ENCODE data around the gene NAT9. TPM values are rescaled to one million over a fixed set of nuclear protein-coding genes. Genes with fewer than 3 reads are reported as not detected.

The NAT9 gene
- total and polyA plus RNA-seq, 2 donors (not counting 1 experiment from before 2014, with no cell fraction given) = 66.6 to 73.6 TPM

GRCh38 chr17:74773871-74774286 is 2.3 kb downstream of the NAT9 start:
- no peaks in the 10 kb centered on the region for H3K9me3 Mint-ChIP-seq (ENCODE audit: insufficient read depth)
- H3K4me3 Mint-ChIP-seq = peak overlapping the region; percentile 50
- WGBS (ENCODE audit: insufficient coverage) = 98% methylated on average over 5 of the region's 6 CpGs
- Histone ChIP-seq H3K9ac (ENCODE audit: low read length) (no peak overlapping the region), H4K20me1 (ENCODE audit: control insufficient read depth, insufficient read depth, low read length, poor library complexity, severe bottlenecking) (peaks cover 51% of the 10 kb centered on the region), H3K27me3 (replicated peaks in 1 of 4; ENCODE audit: control extremely low read depth in 1 of 4, control insufficient read depth in 3 of 4, insufficient read depth in 4 of 4, low read length in 3 of 4) (no peaks in the 10 kb centered on the region), H3K4me1 (ENCODE audit: control insufficient read depth in 2 of 2, insufficient read depth in 2 of 2, low read length in 2 of 2) (peaks cover 16 to 21% of the 10 kb centered on the region in 2 donors), H3K36me3 (replicated peaks in 1 of 2; ENCODE audit: control extremely low read depth in 1 of 2, control insufficient read depth in 1 of 2, extremely low read depth in 1 of 2, insufficient read depth in 2 of 2, low read length in 1 of 2) (peaks cover 1 to 46% of the 10 kb centered on the region in 2 experiments), H2AFZ (ENCODE audit: insufficient read depth, low read depth, low read length, poor library complexity, severe bottlenecking) (no peak overlapping the region), H3K4me3 (ENCODE audit: control extremely low read depth in 1 of 5, extremely low read depth in 1 of 5, insufficient read depth in 1 of 5, low read depth in 2 of 5, low read length in 4 of 5) (no peak overlapping the region), H3K79me2 (ENCODE audit: control insufficient read depth, insufficient read depth, low read length) (peaks cover 27% of the 10 kb centered on the region), H3K4me2 (replicated peaks; ENCODE audit: low read depth, low read length, poor library complexity, severe bottlenecking) (no peak overlapping the region), H3K9me3 (ENCODE audit: control extremely low read depth in 1 of 3, control insufficient read depth in 2 of 3, insufficient read depth in 1 of 3, low read length in 2 of 3) (no peaks in the 10 kb centered on the region), H3K27ac (ENCODE audit: low read length in 2 of 2) (no peak overlapping the region)
- TF ChIP-seq EZH2 (IDR thresholded peaks at IDR 0.05; ENCODE audit: borderline replicate concordance, insufficient read depth, low read depth, low read length, poor library complexity, severe bottlenecking) (no peak), CTCF (IDR thresholded peaks at IDR 0.05) (no peak)
- peaks cover 40% of the 10 kb centered on the region for H3K4me1 Mint-ChIP-seq
- ATAC-seq (ENCODE audit: low read depth) (no peak), DNase-seq (no peak)
- no peaks in the 10 kb centered on the region for H3K27me3 Mint-ChIP-seq
- POLR2A ChIA-PET = interaction anchor here (0.5 to 3.3 kb wide), 3 partner anchors 10 to 99 kb away, joined by 3 to 18 read pairs (median 17); partner anchors contain the start of gene RAB37
- intact Hi-C loops (cut with micrococcal nuclease) = no loop called here
- CTCF ChIA-PET = interaction anchor here (0.7 to 9.5 kb wide), 8 partner anchors 24 to 117 kb away, joined by 3 to 191 read pairs (median 6); no protein-coding TSS in a partner anchor
- no peak overlapping the region for H3K27ac Mint-ChIP-seq

DNA sequence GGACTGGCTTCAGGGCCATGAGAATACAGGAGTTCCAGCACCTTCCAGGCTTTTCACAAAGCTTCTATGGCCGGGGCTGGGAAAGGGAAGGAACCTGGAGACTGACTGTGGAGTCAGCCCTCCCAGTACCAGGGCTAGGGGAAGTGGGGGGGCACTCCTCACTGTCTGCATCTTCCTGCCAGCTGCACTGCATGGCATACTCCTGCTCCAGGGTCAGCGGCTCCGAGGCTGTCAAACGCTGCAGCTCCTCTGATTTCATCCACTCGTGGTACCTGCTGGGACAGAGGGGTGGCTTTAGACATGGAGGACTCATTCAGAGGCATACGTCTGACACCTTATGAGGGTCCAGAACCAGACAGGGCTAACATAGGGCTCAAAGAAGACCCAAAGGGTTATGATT is 2.7 kb downstream of the NAT9 start:
- Histone ChIP-seq H3K79me2 (ENCODE audit: control insufficient read depth, insufficient read depth, low read length) (peaks cover 27% of the 10 kb centered on the region), H3K4me2 (replicated peaks; ENCODE audit: low read depth, low read length, poor library complexity, severe bottlenecking) (no peak overlapping the region), H3K36me3 (replicated peaks in 1 of 2; ENCODE audit: control extremely low read depth in 1 of 2, control insufficient read depth in 1 of 2, extremely low read depth in 1 of 2, insufficient read depth in 2 of 2, low read length in 1 of 2) (peaks cover 1 to 51% of the 10 kb centered on the region in 2 experiments), H2AFZ (ENCODE audit: insufficient read depth, low read depth, low read length, poor library complexity, severe bottlenecking) (no peak overlapping the region), H3K4me1 (ENCODE audit: control insufficient read depth in 2 of 2, insufficient read depth in 2 of 2, low read length in 2 of 2) (peaks cover 15 to 19% of the 10 kb centered on the region in 2 donors), H4K20me1 (ENCODE audit: control insufficient read depth, insufficient read depth, low read length, poor library complexity, severe bottlenecking) (peaks cover 51% of the 10 kb centered on the region), H3K27me3 (replicated peaks in 1 of 4; ENCODE audit: control extremely low read depth in 1 of 4, control insufficient read depth in 3 of 4, insufficient read depth in 4 of 4, low read length in 3 of 4) (no peaks in the 10 kb centered on the region), H3K9ac (ENCODE audit: low read length) (no peak overlapping the region), H3K27ac (ENCODE audit: low read length in 2 of 2) (no peak overlapping the region), H3K4me3 (ENCODE audit: control extremely low read depth in 1 of 5, extremely low read depth in 1 of 5, insufficient read depth in 1 of 5, low read depth in 2 of 5, low read length in 4 of 5) (no peak overlapping the region), H3K9me3 (ENCODE audit: control extremely low read depth in 1 of 3, control insufficient read depth in 2 of 3, insufficient read depth in 1 of 3, low read length in 2 of 3) (no peaks in the 10 kb centered on the region)
- intact Hi-C loops (cut with micrococcal nuclease) = no loop called here
- Mint-ChIP-seq H3K4me3 (peak overlapping the region; percentile 50), H3K4me1 (peaks cover 38% of the 10 kb centered on the region), H3K9me3 (ENCODE audit: insufficient read depth) (no peaks in the 10 kb centered on the region), H3K27me3 (no peaks in the 10 kb centered on the region), H3K27ac (no peak overlapping the region)
- WGBS (ENCODE audit: insufficient coverage) = 96% methylated on average over 6 of the region's 6 CpGs
- ChIA-PET POLR2A (interaction anchor here (0.8 kb wide), 1 partner anchor 9 kb away, joined by 3 read pairs; no protein-coding TSS in a partner anchor), CTCF (interaction anchor here (0.9 to 9.5 kb wide), 7 partner anchors 10 to 116 kb away, joined by 3 to 191 read pairs (median 6); no protein-coding TSS in a partner anchor)
- TF ChIP-seq EZH2 (IDR thresholded peaks at IDR 0.05; ENCODE audit: borderline replicate concordance, insufficient read depth, low read depth, low read length, poor library complexity, severe bottlenecking) (no peak), CTCF (IDR thresholded peaks at IDR 0.05) (no peak)
- no peak for ATAC-seq (ENCODE audit: low read depth)
- DNase-seq = no peak

Data from B cell (primary cell).